Measurements from ENCODE around the gene MLIP. TPM values are rescaled to one million over a fixed set of nuclear protein-coding genes. Genes with fewer than 3 reads are reported as not detected.
"Not testable (repeated sequence)": the region's sequence is repeated elsewhere in the genome, so short reads cannot be mapped to it uniquely, and the experiment has no call there.

MLIP gene
- total RNA-seq, 3 donors from 2014 or later (not counting 1 experiment from before 2014, with no cell fraction given): not detected

GRCh38 chr6:54074578-54075195 is 36.6 kb upstream of the MLIP start:
- intact Hi-C loops (cut with micrococcal nuclease): no loop called here
- ATAC-seq (no peak), DNase-seq (no peak)
- Mint-ChIP-seq H3K36me3 (no peaks in the 10 kb centered on the region), H3K27ac (no peak overlapping the region), H3K9me3 (peaks cover 0 to 1% of the 10 kb centered on the region in 2 donors), H3K4me3 (no peak overlapping the region), H3K27me3 (ENCODE audit: low read depth in 2 of 2) (no peaks in the 10 kb centered on the region), H3K4me1 (no peaks in the 10 kb centered on the region)
- Histone ChIP-seq H3K27ac (ENCODE audit: low read length) (no peak overlapping the region), H3K27me3 (ENCODE audit: control insufficient read depth, insufficient read depth, low read length) (no peaks in the 10 kb centered on the region), H3K4me1 (ENCODE audit: control insufficient read depth, insufficient read depth, low read length) (no peaks in the 10 kb centered on the region), H3K36me3 (ENCODE audit: control insufficient read depth, insufficient read depth, low read length) (no peaks in the 10 kb centered on the region), H3K9me3 (ENCODE audit: control insufficient read depth, insufficient read depth, low read length) (no peaks in the 10 kb centered on the region), H3K4me3 (ENCODE audit: low read length) (no peak overlapping the region)
- WGBS (ENCODE audit: insufficient coverage): 87% methylated on average over 13 of the region's 13 CpGs
- TF ChIP-seq CTCF (IDR thresholded peaks at IDR 0.05): no peak

- H3K27ac ChIP-seq (ENCODE audit: low read length): no peak overlapping the region
- no peaks in the 10 kb centered on the region for H3K4me1 ChIP-seq (ENCODE audit: control insufficient read depth, insufficient read depth, low read length)
- no peaks in the 10 kb centered on the region for H3K36me3 Mint-ChIP-seq
- H3K27me3 Mint-ChIP-seq (ENCODE audit: low read depth in 2 of 2): no peaks in the 10 kb centered on the region
- H3K9me3 Mint-ChIP-seq: peaks cover 0 to 2% of the 10 kb centered on the region in 2 donors
- H3K9me3 ChIP-seq (ENCODE audit: control insufficient read depth, insufficient read depth, low read length): no peaks in the 10 kb centered on the region
- no peaks in the 10 kb centered on the region for H3K4me1 Mint-ChIP-seq
- no peak overlapping the region for H3K4me3 ChIP-seq (ENCODE audit: low read length)
- no peak overlapping the region for H3K27ac Mint-ChIP-seq
- TF ChIP-seq CTCF (IDR thresholded peaks at IDR 0.05): no peak
- 78% methylated on average over 1 of the region's 2 CpGs for WGBS (ENCODE audit: insufficient coverage)
- ATAC-seq (no peak), DNase-seq (no peak)
- H3K27me3 ChIP-seq (ENCODE audit: control insufficient read depth, insufficient read depth, low read length): no peaks in the 10 kb centered on the region
- intact Hi-C loops (cut with micrococcal nuclease): no loop called here
- H3K4me3 Mint-ChIP-seq: no peak overlapping the region
- no peaks in the 10 kb centered on the region for H3K36me3 ChIP-seq (ENCODE audit: control insufficient read depth, insufficient read depth, low read length)
Measured at GRCh38 chr6:54076159-54076789, 35.0 kb upstream of the MLIP start.

GRCh38 chr6:54081499-54081898 is 29.7 kb upstream of the MLIP start:
- H3K4me1 ChIP-seq (ENCODE audit: control insufficient read depth, insufficient read depth, low read length); H3K27me3 Mint-ChIP-seq (ENCODE audit: low read depth in 2 of 2); H3K27me3 ChIP-seq (ENCODE audit: control insufficient read depth, insufficient read depth, low read length); H3K4me3 ChIP-seq (ENCODE audit: low read length); H3K9me3 Mint-ChIP-seq; H3K36me3 Mint-ChIP-seq; DNase-seq; ATAC-seq; H3K27ac ChIP-seq (ENCODE audit: low read length); H3K4me1 Mint-ChIP-seq; H3K36me3 ChIP-seq (ENCODE audit: control insufficient read depth, insufficient read depth, low read length); H3K27ac Mint-ChIP-seq; intact Hi-C loops (cut with micrococcal nuclease); H3K9me3 ChIP-seq (ENCODE audit: control insufficient read depth, insufficient read depth, low read length); H3K4me3 Mint-ChIP-seq: not testable (repeated sequence)
- 93% methylated on average over 12 of the region's 13 CpGs for WGBS (ENCODE audit: insufficient coverage)

GRCh38 chr6:54083287-54083686 is 28.0 kb upstream of the MLIP start:
- Histone ChIP-seq H3K9me3 (ENCODE audit: control insufficient read depth, insufficient read depth, low read length) (no peaks in the 10 kb centered on the region), H3K4me3 (ENCODE audit: low read length) (no peak overlapping the region), H3K4me1 (ENCODE audit: control insufficient read depth, insufficient read depth, low read length) (no peaks in the 10 kb centered on the region), H3K27ac (ENCODE audit: low read length) (no peak overlapping the region), H3K27me3 (ENCODE audit: control insufficient read depth, insufficient read depth, low read length) (no peaks in the 10 kb centered on the region), H3K36me3 (ENCODE audit: control insufficient read depth, insufficient read depth, low read length) (no peaks in the 10 kb centered on the region)
- H3K4me3 Mint-ChIP-seq: no peak overlapping the region
- no peaks in the 10 kb centered on the region for H3K4me1 Mint-ChIP-seq
- ATAC-seq: no peak
- no peaks in the 10 kb centered on the region for H3K36me3 Mint-ChIP-seq
- no peak for DNase-seq
- H3K9me3 Mint-ChIP-seq: peaks cover 0 to 2% of the 10 kb centered on the region in 2 donors
- no peaks in the 10 kb centered on the region for H3K27me3 Mint-ChIP-seq (ENCODE audit: low read depth in 2 of 2)
- no peak for TF ChIP-seq CTCF (IDR thresholded peaks at IDR 0.05)
- intact Hi-C loops (cut with micrococcal nuclease): no loop called here
- no peak overlapping the region for H3K27ac Mint-ChIP-seq
- 87% methylated on average over 3 of the region's 3 CpGs for WGBS (ENCODE audit: insufficient coverage)
